IPS DF 4.7 (cell line): Measurements from ENCODE around the gene SCRT2.

Experiments used
- DNase-seq: peaks from one replicate; pipeline ENCODE4 v3.0.0-alpha.2; 2013; ENCODE audit warnings: low spot score; ENCODE audit errors: extremely low read depth

Gene SCRT2

GRCh38 chr20:672963-673602, 2.5 kb downstream of the SCRT2 start:
- no peak for DNase-seq

GRCh38 chr20:671252-672030, 4.2 kb downstream of the SCRT2 start:
- no peak for DNase-seq

DNA sequence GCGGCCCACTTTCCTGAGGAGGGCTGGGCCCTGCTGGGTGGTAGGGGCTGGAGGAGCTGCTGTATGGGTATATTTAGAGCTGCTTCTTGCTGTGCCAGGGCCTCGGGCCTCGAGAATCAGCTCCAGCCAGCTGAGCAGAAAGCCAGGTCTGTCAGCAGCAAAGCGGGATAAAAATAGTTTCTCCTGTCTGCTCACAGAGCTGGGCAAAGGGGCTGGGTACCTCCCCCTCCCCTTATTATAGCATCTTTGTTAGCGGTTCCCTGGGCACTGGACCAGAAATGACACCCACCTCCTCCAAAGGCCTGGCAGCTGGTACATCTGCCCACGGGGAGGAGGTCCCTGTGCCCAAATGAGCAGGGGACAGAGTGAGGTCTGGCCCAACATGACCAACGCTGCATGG, 6.0 kb downstream of the SCRT2 start:
- no peak for DNase-seq

DNA sequence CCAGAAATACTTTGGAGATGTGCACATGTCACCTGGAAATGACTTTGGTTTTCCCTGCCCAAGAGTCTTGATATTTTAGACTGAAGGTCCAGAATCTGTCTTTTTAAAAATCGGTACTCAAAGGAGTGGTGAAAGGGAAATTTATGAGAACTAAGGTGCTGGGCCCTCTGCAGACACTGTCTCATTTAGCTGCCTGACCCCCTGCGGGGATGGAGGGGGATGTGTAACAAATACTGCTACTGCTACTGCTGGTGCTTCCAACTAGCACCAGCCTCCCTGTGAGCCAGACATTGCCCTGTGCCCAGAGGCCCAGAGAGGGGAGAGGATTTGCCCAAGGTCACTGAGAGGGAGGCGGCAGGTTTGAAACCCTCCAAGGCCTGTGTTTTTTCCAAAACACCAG, 7.0 kb downstream of the SCRT2 start:
- DNase-seq, result no peak

GRCh38 chr20:668050-668449, 7.6 kb downstream of the SCRT2 start:
- DNase-seq, result no peak

GRCh38 chr20:667351-668034, 8.1 kb downstream of the SCRT2 start:
- DNase-seq, result no peak

- no peak for DNase-seq
Observed at GRCh38 chr20:666877-667276, 8.7 kb downstream of the SCRT2 start.

DNA sequence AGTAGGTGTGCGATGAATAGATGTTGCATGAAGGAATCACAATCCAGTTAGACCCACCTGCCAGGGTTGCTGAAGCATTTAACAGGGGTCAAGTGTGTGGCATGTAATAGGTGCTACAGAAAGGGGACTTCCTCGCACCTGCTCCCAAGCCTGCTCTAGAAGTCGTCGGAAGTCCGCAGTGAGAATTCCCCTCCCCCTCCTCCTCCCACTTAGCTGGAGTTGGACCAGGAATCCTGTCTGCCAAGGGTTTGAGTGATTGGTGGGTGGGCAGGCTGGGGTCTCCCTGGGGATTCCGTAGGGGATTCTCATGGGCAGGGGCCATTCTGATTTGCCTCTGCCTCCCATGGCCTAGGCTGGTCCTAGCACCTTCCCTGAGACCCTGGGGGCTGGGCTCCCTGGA, 10.3 kb downstream of the SCRT2 start:
- DNase-seq, result no peak

- no peak for DNase-seq
Observed at GRCh38 chr20:664576-664975, 11.0 kb downstream of the SCRT2 start.

DNA sequence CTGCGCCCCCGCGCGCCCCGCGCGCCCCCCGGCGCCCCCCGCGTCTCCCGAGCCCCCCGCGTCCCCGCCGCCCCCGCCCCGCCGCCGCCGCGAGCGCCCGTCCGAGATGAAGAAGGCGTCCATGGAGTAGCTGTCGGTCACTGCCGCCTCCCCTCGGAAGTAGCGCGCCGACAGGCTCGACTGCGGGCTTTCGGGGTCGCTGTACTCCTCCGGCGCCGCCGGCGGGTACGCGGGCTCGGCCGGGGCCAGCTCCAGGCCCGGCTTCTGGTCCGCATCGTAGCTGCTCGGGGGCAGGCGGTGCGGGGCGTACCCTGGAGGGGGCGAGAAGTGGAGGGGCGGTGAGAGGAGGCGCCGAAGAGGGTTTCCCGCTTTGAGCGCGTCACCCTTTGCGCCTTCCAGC, 11.5 kb downstream of the SCRT2 start:
- no peak for DNase-seq

DNA sequence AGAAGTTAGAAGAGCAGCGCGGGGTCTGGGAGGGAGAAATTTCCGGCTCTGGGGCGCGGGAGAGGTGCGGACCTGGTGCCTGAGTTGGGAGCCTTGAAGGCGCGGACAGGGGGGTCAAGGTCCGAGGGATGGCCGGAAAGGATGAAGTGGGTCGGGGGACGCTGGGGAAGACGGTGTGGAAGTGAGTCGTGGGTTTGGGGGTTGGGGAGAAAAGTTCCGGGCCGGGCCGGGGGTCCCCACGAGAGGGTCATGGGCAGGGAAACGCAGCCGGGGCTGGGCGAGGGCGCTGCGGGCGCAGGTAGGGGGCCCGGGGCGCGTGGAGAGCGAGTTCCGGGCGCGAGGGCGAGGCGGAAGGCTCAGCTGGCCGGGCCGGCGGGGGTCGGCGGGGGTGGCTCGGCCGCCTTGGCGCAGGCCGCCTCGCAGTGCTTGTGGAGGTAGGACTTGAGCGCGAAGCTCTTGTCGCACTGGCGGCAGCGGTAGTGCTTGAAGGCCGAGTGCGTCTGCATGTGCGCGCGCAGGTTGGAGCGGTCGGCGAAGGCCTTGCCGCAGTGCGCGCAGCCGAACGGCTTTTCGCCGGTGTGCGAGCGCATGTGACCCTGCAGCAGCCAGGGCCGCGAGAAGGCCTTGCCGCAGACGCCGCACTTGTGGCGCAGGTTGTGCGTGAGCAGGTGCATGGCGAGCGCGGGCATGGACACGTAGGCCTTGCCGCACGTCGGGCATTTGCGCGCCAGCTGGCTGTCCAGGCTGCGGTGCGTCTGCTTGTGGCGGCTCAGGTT, 12.1 kb downstream of the SCRT2 start:
- no peak for DNase-seq

- no peak for DNase-seq
Observed at GRCh38 chr20:662277-663192, 13.1 kb downstream of the SCRT2 start.

- no peak for DNase-seq
Observed at GRCh38 chr20:661474-662270, 13.9 kb downstream of the SCRT2 start.

DNA sequence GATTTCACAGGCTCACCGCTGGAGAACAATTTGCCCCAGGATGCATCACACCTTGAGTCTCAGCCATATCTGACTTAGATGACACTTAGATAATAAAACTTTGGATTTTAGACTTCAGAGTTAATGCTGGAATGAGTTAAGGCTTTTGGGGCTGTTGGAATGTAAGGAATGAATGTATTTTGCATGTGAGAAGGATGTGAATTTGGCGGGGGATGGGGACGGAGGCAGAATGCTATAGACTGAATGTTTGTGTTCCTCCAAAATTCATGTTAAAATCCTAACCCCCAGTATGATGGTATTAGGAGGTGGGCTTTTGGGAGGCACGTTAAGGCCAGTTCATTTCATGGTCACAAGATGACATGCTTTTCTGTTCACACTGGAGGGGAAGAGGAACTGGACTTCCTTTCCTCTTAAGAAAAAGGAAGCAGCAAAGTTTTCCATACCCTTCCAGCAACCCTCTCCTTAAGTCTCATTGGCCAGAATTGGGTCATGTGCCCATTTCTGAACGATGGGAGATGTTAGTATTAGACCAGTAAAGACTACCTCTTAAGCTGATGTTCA, 16.8 kb downstream of the SCRT2 start:
- no peak for DNase-seq

DNA sequence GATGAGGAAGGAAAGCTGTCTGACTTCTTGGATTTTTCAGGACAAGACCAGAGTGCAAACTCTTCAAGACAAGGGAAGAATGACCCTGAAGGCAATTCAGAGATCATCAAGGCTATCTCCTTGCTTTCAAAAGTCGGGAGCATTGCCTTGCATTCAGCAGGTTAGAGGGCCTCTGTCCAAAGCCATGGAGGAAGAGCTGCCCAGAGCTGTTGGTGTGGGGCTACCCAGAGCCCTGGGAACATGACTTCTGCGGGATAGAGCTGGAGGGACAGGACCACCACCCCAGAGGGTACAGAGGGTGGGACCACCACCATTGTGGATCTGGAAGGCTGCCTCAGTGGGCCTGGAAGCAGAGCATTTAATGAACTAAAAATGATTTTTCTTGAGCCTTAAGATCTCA, 17.4 kb downstream of the SCRT2 start:
- DNase-seq, result no peak

DNA sequence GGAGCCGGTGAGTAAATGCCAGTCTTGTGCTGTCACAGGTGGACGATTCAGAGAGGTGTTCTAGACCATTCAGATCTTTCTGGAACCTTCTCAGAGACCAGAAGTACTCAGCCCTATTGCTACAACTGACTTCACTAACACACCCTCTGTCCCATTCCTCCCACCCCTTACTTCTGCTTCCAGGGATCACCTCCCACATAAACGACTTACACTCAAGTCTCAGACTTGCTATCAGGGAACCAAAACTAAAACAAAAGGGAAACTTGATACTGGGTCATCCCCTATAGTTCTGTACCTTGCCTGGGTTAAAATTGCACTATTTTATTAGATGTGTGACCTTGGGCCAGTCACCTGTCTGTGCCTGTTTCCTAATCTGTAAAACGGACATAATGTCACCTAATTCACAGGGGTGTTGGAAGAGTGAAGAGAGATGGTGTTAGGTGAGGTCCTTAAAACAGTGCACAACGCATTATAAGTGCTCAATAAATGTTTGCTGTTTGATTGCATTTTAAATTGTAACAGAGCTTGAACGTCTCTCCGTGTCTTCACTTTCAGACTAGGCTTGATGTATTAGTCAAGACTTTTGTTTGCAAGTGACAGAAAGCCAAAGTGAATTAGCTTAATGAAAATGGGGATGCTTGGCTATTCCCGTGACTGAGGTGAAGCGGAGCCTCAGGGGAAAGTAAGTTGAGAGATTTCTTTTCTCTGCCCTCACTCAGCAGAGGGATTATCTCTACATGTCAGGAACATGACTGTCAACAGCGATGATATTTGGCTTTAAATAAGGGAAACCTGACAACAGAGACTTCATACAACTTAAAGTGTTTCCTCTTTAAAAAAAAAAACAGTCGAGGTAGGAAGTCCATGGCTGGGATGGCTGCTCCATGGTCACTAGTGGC, 19.6 kb downstream of the SCRT2 start:
- no peak for DNase-seq

DNA sequence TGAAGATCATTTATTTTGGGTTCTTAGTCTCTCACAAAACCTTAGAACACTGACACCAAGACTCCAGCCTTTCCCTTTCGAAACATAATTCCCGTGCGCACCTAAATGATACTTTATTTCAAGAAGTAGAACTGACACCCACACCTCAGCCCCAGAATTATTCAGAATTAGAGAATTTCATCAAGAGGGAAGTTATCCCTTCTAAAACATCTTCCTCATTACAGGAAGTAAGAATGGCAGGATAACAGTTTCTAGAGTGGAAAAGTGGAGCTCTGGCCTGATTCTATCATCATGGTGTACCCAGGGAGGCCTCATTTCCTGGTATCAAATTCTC, 21.2 kb downstream of the SCRT2 start:
- DNase-seq, result no peak

DNA sequence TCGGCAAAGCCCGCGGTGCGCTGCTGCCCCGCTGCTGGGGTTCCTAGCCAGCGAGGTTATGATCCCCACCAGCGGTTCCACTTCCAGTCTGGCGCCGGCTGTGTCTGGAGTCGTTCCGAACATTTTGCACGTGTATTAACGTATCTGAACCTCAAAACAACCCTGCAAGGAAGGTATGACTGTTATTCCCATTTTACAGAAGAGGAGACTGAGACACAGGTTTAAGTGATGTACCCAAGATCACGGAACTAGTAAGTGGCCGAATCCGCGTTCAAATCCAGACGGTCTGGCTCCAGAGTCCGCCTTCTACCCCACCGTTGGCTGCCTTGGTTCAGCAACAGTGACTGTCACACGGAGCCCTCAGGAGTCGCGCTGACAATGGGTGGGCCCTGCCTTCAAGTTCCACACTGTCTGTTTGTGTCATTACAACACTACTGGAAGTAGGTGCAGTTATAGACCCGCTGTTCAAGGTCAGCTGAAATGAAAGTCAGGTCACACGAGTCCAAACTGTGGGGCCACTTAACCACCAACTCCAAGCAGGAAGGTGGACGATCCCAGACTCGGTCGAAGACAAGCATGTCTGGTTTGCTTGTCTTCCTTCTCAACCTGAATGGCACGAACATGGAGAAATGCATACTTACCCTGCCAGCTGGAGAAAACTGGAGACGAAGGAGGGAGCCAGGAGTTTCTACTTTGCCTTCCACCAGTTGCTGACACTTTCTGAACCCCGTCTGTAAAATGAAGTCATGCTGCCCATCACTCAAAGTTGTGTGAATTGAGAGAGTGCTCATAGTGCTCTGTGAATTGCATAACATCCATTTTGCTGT, 21.8 kb downstream of the SCRT2 start:
- DNase-seq, result no peak
